ENCODE measurements around the gene RNPS1.
"Not testable (repeated sequence)": the region's sequence is repeated elsewhere in the genome, so short reads cannot be mapped to it uniquely, and the experiment has no call there.

The RNPS1 gene

DNA sequence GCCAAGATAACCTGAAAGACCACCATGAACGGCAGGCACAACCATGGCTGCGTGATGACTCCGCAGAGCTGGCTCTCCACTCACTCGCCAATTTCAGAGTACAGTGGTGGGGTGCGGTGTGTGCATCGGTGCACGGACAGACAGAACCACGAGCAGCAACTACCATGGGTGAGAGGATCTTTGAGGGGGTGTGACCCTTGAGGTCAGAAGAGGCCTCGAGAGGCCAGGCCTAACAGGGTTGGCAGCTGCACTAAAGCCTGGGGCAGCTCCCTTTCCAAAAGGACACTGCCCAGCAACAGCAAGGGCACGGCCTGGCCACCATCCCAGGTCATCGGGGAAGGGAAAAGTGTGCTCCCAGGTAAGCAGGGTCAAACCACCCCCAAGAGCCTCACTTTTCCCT is 14.6 kb downstream of the RNPS1 start:
- no peak for DNase-seq

DNA sequence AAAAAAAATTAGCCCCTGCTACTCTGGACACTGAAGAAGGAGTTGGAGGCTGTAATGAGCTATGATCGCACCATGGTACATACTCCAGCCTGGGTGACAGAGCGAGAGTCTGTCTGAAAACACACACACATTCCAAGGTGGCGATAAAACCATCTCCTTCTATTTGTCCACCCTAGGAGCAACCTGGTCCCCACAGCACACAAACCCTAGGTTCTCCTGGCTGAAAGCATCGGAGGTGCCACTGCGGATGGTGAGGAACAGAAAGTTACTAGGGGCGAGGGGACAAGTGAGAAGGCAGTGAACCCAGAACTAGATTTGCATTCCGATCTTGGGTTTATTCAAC is 15.1 kb downstream of the RNPS1 start:
- no peak for DNase-seq

DNA sequence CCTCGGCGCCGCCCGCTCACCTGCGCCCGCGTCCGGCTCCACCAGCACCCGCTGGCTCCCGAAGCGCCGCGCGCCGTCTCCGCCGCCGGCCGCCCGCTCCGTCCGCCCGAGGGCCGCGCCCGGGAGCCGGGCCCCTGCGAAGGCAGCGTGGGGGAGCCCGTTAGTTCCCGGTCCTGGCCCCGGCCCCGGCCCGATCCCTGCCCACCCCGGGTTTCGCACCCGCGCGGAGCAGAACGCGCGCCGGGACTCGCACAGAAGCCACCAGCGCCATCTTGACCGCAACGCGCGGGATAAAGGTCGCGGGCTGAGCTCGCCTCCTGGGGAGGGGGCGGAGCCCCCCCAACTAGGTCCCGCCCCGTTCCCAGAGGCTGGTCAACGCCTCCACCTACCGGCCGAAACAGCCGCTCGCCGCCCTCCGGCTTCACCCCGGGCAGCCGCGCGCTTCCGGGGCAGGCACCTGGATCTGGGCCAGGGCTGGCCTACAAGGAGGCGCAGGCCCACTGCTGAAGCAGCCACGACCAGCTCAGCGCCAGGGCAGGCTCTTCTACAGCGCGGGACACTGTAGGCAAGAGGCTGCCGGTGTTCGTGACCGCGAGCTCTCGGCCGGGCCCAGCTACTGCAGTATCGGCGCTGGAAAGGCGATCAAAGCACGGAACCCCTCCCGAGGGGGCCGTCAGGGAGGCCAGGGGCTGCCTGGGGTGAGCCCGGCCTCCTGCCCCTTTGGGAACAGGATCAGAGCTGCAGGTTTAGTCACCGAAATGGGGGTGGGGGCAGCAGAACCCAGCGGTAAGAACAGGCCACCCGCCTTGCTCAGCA is 16.4 kb downstream of the RNPS1 start, which contains the start of gene ECI1:
Gene ECI1, minus strand, starts transcription at position 292 of the 816 bp plus-strand sequence. Its CDS starts 21 bp downstream, at position 271.
- peak; percentile 90 for DNase-seq

DNA sequence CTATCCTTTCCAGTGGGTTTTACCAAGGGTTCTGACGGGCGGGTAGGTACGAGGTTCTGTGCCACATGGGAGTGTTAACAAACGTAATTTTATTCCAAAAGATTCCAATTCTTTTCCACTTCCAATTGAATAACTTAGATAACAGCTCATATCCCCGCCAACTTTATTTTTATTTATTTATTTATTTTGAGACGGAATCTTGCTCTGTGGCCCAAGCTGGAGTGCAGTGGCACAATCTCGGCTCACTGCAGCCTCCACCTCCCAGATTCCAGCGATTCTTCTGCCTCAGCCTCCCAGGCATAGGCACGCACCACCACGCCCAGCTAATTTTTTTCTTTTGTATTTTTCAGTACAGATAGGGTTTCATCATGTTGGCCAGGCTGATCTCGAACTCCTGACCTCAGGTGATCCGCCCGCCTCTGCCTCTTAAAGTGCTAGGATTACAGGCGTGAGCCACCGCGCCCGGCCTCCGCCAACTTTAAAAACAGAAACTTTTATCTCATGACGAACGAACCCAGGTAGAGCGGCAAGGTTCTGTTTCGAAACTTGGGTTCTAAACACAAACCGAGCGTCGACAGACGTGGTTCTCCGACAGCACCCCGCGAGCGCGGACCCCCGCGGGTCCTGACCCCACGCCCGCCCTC is 17.2 kb downstream of the RNPS1 start:
- peak; percentile 56 for DNase-seq

DNA sequence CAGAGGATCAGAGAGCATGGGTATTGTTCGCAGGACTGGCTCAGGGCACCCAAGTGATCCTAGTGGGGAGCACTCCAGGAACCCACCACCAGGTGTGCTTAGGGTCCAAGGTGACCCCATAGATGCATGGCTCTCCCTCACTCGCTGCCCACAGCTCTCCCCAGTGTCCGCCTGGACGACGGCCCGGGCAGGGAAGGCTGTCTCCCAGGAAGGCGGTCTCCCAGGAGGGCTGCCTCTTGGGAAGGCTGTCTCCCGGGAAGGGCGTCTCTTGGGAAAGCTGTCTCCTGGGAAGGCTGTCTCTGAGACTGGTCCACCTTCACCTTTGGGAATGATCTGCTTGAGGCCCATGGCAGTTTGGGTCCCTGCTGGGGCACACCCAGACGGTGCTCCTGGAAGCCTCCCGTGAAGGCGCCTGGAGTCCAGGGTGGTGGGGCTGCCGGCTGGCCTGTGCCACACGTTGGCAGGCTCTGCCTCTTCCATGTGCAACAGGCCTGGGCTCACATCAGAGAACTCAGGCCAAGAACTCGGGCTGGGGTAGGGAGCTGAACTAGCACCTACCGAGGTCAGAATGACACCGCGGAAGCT is 21.5 kb downstream of the RNPS1 start:
- DNase-seq, result no peak

DNA sequence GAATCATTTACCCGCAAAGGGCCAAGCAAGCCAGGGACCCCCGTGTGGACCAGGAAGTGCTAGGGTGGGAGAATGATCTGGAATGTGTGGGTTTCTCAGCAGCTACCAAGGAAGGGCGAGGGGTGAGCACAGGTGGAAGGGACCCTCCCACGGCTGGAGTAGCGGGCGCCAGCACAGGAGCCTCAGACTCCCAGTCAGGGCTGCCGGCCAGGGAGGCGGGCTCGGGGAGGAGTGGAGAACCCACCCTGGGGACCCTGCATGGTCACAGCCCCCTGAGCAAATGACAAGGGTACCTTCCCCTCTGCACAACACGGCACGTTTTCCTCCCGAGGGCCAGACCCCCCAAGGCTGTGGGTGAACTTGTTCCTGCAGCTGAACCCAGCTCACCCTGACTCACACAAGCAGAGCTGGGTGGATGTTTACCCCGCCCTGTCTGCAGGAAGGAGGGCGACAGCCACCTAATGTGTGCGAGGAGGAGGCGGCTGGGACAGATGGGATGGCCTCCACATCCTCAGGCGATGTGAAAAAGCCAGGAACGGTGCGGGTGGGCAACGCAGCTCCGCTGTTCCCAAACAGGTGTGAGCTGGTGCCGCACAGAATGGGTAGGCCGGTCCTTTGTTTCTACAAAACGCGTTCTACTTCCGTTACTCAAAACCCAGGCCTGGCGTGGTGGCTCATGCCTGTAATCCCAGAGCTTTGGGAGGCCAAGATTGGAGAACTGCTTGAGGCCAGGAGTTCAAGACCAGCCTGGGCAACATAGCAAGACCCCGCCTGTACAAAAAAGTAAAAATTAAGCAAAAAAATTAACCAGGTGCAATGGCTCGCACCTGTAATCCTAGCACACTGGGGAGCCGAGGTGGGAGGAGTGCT is 22.8 kb downstream of the RNPS1 start:
- no peak for DNase-seq

DNA sequence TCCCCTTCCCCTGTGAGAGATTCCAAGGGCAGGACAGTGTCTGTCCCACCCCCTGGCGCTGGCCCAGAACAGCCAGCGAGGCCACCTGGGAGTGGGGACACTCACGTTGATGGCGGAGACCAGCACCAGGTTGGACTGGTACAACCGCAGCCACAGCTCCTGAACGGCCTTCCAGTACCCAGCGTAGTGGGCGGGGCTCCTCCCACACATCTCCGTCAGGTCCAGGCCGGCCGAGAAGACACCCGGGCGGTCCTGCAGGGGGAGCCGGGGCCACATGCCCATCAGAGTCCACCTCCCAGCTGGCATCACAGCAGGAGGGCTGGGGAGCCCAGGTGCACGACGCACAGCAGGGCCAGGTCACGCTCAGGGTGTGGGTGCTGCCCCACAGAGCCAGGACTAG is 23.6 kb downstream of the RNPS1 start:
- no peak for DNase-seq

DNA sequence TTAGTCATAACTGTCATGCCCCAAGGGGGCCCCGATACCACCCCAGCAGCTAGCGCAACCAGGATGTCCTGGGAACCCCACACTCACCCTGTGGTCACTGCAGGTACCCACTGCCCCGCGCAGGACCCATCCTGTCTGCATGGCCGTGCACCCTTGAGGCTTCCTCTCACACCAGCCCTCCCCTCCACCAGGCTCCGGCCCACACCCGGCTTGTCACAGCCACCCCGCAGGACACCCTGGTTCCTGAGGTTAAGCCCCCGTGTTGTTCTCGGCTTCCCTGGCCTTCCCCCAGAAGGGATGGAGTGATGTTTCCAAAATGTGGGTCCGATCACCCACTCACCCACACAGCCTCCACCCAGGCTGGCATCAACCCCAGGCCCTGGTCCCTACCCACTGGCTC is 24.1 kb downstream of the RNPS1 start:
- DNase-seq, result no peak

DNA sequence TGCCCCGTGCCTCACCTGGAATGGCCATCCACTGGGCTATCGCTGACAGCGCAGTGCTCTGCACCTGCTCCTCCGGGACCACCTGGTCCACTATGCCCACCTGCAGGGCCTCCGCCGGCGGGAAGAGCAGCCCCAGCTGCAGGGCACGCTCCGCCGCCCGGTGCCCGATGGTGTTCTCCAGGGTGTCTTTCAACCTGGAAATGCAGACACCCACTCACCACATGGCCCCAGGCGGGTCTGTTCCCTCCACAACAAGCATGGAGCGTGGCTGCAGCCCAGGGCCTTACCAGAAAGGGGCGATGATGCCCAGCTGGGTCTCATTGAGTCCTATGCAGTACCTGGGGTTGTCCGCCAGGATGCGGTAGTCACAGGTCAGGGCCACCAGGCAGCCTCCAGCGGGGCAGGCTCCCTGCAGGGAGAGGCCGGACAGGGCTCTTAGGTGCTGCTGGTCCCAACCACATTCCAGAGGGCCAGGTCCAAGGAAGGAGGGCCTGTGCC is 24.8 kb downstream of the RNPS1 start:
- no peak for DNase-seq

DNA sequence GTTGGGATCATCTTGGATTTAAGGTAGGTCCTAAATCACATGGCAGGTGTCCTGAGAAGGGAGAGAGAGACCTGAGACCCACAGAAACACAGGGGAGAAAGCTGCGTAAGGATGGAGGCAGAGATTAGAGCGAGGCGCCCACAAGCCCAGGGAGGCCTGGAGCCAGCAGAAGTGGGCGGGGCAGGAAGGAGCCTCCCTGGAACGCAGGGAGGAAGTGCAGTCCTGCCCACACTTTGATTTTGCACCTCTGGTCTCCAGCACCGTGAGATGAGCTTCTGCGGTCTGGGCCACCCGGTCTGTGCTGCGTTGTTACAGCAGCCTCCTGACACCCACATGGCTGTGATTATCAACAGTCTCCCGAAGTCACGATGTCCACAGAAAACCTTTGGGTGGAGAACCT is 25.3 kb downstream of the RNPS1 start:
- DNase-seq, result no peak

DNA sequence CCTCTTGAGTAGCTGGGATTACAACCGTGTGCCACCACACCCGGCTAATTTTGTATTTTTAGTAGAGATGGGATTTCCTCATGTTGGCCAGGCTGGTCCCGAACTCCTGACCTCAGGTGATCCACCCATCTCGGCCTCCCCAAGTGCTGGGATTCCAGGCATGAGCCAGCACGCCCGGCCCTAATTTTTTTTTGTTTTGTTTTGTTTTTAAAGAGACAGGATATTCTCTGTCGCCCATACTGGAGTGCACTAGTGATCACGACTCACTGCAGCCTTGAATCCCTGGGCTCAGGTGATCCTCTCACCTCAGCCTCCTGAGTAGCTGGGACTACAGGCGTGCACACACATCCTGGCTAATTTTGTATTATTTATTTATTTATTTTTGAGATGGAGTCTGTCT is 27.6 kb downstream of the RNPS1 start:
- DNase-seq, result not testable (repeated sequence)

DNA sequence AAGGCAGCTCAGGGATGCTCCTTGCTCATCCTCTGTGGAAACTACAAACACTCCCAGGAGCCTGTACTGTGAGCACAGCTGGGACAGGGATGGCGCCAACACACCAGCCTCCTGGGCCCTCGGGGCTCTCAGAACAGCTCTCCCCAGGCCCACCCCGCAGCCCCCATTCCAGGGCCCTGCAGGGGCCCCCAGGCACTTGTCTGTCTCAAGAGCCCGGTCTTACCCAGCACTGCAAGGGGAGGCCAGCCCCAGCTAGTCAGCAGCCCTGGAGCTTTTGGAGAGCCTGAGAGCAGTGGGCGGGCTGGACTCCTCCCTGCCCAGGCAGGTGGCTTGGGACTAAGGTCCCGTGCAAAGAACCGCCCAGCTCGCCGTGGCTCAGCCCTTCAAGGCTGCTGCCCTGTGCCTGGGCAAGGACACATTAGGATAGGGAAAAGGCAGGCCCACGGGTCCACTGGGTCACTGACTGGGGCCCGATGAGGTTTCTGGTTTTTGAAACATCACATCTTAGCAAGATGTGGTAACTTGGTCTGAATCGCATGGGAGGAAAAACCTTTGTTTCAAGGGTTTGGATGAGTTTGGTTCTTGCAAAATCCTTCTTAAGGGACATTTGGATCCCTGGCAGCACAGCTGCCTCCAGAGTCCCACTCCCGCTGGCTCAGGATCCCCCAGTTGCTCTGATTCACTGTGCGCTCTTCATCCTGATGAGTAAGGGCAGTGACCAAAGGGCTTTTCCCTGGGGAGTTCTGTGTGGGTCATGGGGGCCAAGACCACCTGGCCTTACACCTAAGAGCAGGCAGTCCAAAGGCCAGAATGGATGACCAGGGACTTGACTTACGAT is 28.9 kb downstream of the RNPS1 start:
- no peak for DNase-seq

DNA sequence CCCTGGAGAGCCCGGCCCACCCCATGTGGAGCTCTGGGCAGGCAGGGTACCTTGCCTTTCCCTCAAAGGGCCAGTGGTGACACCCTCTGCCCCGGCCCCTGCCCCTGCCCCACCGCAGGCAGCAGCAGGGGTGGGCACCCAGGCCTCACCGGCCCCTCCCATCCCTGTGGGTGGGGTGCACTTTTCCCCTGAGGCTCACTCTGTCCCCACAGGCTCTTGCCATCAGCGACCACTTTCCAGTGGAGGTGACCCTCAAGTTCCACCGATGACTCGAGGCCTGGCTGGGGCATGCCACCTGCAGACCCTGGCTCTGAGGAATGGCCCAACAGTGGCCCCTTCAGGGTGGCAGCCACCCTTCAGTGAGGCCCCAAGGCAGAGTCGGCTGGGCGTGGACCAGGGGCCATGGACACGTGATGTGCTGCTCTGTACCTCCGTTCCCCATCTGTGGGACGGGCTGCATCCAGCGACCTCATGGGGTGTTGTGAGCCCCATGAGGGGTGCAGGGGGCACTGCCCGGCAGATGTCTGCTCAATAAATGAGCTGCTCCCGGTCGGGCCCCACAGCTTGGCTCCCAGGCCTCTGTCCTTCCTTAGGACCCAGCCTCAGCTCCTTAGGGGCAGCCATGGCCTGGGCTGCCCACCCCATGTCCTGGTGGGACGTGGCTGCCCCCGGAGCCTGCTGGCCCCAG is 29.6 kb downstream of the RNPS1 start:
- DNase-seq, result no peak

DNA sequence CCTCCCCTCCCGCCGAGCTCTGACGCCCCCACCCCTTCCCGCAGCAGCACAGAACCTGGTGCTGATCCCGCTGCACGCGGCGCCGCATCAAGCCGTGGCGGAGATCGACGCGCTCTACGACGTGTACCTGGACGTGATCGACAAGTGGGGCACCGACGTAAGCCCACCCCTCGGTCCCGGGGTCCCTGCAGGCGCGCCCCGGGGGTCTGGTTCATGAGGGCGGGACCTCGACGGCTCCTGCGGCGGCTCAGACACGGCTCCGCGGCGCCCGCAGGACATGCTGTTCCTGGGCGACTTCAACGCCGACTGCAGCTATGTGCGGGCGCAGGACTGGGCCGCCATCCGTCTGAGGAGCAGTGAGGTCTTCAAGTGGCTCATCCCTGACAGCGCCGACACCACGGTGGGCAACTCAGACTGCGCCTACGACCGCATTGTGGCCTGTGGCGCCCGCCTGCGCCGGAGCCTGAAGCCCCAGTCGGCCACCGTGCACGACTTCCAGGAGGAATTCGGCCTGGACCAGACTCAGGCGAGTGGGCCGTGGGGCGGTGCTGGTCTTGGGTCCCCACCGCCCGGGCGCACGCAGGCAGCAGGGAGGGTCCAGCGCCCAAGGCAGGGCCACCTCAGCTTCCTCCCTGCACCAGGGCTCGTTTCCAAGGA is 30.3 kb downstream of the RNPS1 start:
- DNase-seq, result no peak

DNA sequence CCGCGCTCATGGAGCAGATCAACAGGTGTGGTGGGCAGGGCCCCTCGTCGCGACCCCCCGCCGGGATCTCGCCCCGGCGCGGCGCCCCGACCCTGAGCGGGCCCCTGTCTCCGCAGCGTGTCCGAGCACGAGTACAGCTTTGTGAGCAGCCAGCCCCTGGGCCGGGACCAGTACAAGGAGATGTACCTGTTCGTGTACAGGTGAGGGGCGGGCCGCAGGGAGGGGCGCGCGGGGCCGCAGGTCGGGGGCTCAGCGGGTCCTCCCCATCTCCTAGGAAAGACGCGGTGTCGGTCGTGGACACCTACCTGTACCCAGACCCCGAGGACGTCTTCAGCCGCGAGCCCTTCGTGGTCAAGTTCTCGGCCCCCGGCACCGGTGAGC is 30.8 kb downstream of the RNPS1 start:
- DNase-seq, result no peak

DNA sequence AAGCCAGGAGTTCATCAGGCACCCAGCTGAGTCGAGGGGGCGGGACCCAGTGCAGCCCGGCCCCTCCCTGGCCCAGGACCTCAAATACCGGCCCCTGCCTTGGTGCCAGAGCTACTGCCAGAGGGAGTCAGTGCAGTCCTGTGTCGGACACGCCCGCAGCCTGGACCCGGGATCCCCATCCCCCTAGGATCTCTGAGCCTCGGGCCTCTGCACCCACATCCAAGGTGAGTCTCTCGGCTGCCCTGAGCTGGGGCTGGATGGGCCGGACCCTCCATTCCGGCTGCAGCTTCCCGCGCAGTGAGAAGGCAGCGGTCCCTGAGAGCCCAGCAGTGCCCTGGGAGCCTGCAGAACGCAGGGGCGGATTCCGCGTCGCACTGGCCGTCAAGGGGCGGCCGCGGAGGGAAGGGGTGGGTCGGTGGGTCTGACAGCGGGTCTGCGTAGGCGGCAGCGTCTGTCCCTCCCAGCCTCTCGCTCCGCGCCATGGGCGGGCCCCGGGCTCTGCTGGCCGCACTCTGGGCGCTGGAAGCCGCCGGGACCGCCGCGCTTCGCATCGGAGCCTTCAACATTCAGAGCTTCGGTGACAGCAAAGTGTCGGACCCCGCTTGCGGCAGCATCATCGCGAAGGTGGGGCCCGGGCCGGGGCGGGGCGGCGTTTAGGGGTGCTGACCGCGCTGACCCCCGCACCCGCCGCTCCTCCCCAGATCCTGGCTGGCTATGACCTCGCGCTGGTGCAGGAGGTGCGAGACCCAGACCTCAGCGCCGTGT is 31.4 kb downstream of the RNPS1 start, which contains the start of gene DNASE1L2:
Gene DNASE1L2, plus strand, starts transcription at position 108 of the 765 bp plus-strand sequence. Its CDS starts 373 bp downstream, at position 481.
- no peak for DNase-seq

DNA sequence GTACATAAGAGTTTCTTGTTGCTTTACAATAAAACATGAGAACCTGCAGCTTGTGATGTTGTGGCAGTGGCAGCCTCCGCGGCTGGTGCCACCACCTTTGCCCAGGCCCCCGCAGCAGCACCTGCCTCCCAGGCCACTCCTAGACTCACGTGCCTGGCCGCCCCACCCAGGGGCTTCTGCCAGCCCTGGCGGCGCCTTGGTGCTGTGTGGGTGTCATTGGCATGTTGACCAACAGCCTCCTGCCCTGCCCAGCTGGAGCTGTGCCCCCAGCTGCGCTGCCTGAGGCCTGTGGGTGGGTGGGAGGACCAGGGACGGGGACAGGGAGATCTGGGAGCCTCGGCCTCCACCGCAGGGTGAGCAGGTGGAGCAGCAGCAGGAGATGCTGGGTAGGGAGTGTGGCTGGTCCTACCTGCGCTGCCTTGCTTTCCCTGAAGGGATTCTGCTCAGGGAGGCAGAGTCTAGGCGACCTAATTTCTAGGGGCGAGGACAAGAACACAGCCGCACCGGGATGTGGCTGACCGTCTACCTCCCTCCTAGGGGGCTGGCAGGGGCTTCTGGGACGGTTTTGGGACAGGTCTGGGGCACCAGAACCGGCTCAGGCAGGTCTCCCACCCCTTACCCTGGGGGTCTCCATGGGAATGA is 32.1 kb downstream of the RNPS1 start:
- no peak for DNase-seq

DNA sequence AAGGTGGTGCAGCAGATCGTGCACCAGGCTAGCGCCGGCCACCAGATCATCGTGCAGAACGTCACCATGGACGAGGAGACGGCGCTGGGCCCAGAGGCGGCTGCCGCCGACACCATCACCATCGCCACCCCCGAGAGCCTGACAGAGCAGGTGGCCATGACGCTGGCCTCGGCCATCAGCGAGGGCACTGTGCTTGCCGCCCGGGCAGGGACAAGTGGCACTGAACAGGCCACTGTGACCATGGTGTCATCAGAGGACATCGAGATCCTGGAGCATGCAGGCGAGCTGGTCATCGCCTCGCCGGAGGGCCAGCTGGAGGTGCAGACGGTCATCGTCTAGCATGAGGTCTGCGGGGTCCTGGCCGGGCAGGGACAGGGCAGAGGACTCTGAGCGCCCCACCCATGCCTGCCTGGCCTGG is 32.7 kb downstream of the RNPS1 start:
- DNase-seq, result no peak

DNA sequence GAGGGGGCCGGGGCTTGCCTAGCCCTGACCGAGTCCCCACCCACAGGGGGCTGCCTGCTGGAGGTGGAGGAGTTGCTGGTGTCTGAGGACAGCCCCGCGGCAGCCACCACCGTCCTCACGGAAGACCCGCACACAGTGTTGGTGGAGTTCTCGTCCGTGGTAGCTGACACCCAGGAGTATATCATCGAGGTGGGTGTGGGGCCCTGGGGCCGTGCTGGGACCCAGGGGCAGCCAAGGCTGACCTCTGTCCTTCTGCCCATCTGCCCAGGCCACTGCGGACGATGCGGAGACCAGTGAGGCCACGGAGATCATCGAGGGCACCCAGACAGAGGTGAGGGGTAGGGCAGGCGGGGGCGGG is 33.1 kb downstream of the RNPS1 start:
- no peak for DNase-seq
